ENCODE measurements around the gene GRXCR2. TPM values are rescaled to one million over a fixed set of nuclear protein-coding genes. Genes with fewer than 3 reads are reported as not detected.
"Not testable (repeated sequence)": the region's sequence is repeated elsewhere in the genome, so short reads cannot be mapped to it uniquely, and the experiment has no call there.

The GRXCR2 gene
- polyA plus RNA-seq, 1 donor from 2014 or later, result not detected

- no peak overlapping the region for H3K9ac ChIP-seq (ENCODE audit: low read length)
- H3K9me3 ChIP-seq (ENCODE audit: low read length), result no peaks in the 10 kb centered on the region
- no peaks in the 10 kb centered on the region for H3K9me2 ChIP-seq (ENCODE audit: insufficient read depth, low read length)
- H3K4me2 ChIP-seq (ENCODE audit: low read length), result no peak overlapping the region
- no peaks in the 10 kb centered on the region for H3F3A ChIP-seq (ENCODE audit: insufficient read depth, low read length, poor library complexity, severe bottlenecking)
- H3K27me3 ChIP-seq (ENCODE audit: insufficient read depth, low read depth, low read length), result peaks cover 14% of the 10 kb centered on the region
- H3K79me2 ChIP-seq (replicated peaks; ENCODE audit: insufficient read depth, low read length), result no peaks in the 10 kb centered on the region
- no peak overlapping the region for H3K27ac ChIP-seq (ENCODE audit: low read length)
- no peak overlapping the region for H2AFZ ChIP-seq (ENCODE audit: low read depth, low read length)
- no peaks in the 10 kb centered on the region for H4K20me1 ChIP-seq (ENCODE audit: insufficient read depth)
- TF ChIP-seq CTCF (IDR thresholded peaks at IDR 0.05; ENCODE audit: poor library complexity, severe bottlenecking) (no peak), SMC3 (conservative IDR thresholded peaks at IDR 0.05; ENCODE audit: poor library complexity) (no peak), MXI1 (conservative IDR thresholded peaks at IDR 0.05; ENCODE audit: poor library complexity, severe bottlenecking) (no peak), EZH2 (IDR thresholded peaks at IDR 0.05; ENCODE audit: borderline replicate concordance, insufficient read depth, low read length, poor library complexity, severe bottlenecking) (no peak), EP300 (conservative IDR thresholded peaks at IDR 0.05; ENCODE audit: poor library complexity, severe bottlenecking) (no peak), REST (IDR thresholded peaks at IDR 0.05; ENCODE audit: borderline replicate concordance) (no peak), RAD21 (conservative IDR thresholded peaks at IDR 0.05) (no peak), TAF1 (IDR thresholded peaks at IDR 0.05; ENCODE audit: low read depth) (no peak)
- no peak overlapping the region for H3K4me3 ChIP-seq (ENCODE audit: low read length)
- H3K36me3 ChIP-seq (ENCODE audit: insufficient read depth, low read length), result no peaks in the 10 kb centered on the region
These were observed 34.5 kb downstream of the GRXCR2 start for GRCh38 chr5:145838276-145838675.

- H3K27ac ChIP-seq (ENCODE audit: low read length); H3F3A ChIP-seq (ENCODE audit: insufficient read depth, low read length, poor library complexity, severe bottlenecking); H3K9ac ChIP-seq (ENCODE audit: low read length); H4K20me1 ChIP-seq (ENCODE audit: insufficient read depth); H3K36me3 ChIP-seq (ENCODE audit: insufficient read depth, low read length); H3K9me3 ChIP-seq (ENCODE audit: low read length); H3K9me2 ChIP-seq (ENCODE audit: insufficient read depth, low read length); H3K79me2 ChIP-seq (replicated peaks; ENCODE audit: insufficient read depth, low read length); H3K4me3 ChIP-seq (ENCODE audit: low read length); H3K4me2 ChIP-seq (ENCODE audit: low read length); H2AFZ ChIP-seq (ENCODE audit: low read depth, low read length): not testable (repeated sequence)
- H3K27me3 ChIP-seq (ENCODE audit: insufficient read depth, low read depth, low read length), result peaks cover 14% of the 10 kb centered on the region
These were observed 36.6 kb downstream of the GRXCR2 start for GRCh38 chr5:145836241-145836640.

GRCh38 chr5:145835848-145836239, 37.0 kb downstream of the GRXCR2 start:
- Histone ChIP-seq H3K27ac (ENCODE audit: low read length) (no peak overlapping the region), H3K36me3 (ENCODE audit: insufficient read depth, low read length) (no peaks in the 10 kb centered on the region), H3K9me2 (ENCODE audit: insufficient read depth, low read length) (no peaks in the 10 kb centered on the region), H3F3A (ENCODE audit: insufficient read depth, low read length, poor library complexity, severe bottlenecking) (no peaks in the 10 kb centered on the region), H2AFZ (ENCODE audit: low read depth, low read length) (no peak overlapping the region), H3K4me2 (ENCODE audit: low read length) (no peak overlapping the region), H3K27me3 (ENCODE audit: insufficient read depth, low read depth, low read length) (peaks cover 14% of the 10 kb centered on the region), H3K9ac (ENCODE audit: low read length) (no peak overlapping the region), H3K79me2 (replicated peaks; ENCODE audit: insufficient read depth, low read length) (no peaks in the 10 kb centered on the region), H3K9me3 (ENCODE audit: low read length) (no peaks in the 10 kb centered on the region), H3K4me3 (ENCODE audit: low read length) (no peak overlapping the region), H4K20me1 (ENCODE audit: insufficient read depth) (no peaks in the 10 kb centered on the region)
- TF ChIP-seq EZH2 (IDR thresholded peaks at IDR 0.05; ENCODE audit: borderline replicate concordance, insufficient read depth, low read length, poor library complexity, severe bottlenecking) (no peak), POLR2AphosphoS5 (IDR thresholded peaks at IDR 0.05) (no peak), REST (IDR thresholded peaks at IDR 0.05; ENCODE audit: borderline replicate concordance) (no peak), TAF1 (IDR thresholded peaks at IDR 0.05; ENCODE audit: low read depth) (no peak), MXI1 (conservative IDR thresholded peaks at IDR 0.05; ENCODE audit: poor library complexity, severe bottlenecking) (no peak), RAD21 (conservative IDR thresholded peaks at IDR 0.05) (no peak)

All from neural cell (in vitro differentiated cells).